ENCODE results near the gene BCAT1. TPM values are rescaled to one million over a fixed set of nuclear protein-coding genes. Genes with fewer than 3 reads are reported as not detected.
"Not testable (repeated sequence)": the region's sequence is repeated elsewhere in the genome, so short reads cannot be mapped to it uniquely, and the experiment has no call there.

Gene BCAT1
- total RNA-seq, 1 experiment from 2014 or later: not detected

- DNase-seq (ENCODE audit: low read depth): no peak
- in situ Hi-C loops (cut with HindIII; ENCODE audit: low pct_unique_long_range_greater_than_20kb, low sequenced_read_pairs): no loop called here
Observed at GRCh38 chr12:24884911-24885310, 64.0 kb downstream of the BCAT1 start.

DNA sequence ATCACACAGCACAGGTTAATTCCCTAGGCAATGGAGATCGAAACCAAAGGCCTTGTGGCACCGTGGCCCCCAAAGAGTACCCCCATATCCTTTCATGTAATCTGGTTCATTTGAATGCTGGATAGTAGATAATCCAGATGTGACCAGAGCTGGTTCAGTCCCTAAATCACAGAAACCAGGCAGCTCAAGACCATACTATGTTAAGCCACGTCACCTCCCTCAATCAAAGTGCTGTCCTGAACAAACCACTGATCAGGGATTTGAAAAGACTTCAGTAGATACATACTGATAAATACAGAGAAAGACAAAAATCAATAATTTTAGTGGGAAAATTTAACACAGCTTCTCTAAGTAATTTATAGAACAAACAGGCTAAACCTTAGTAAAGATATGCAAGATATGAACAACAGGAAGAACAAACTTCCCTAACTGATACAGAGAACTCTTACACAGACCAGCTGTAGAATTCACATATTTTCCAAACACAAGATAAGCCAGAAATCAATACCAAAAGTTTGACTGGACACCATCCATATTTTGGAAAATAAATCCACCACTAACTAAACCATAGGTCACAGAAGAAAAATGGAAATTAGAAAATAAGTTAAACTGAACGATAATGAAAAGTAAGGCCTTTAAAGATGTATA, 67.1 kb downstream of the BCAT1 start:
- no peak for DNase-seq (ENCODE audit: low read depth)
- in situ Hi-C loops (cut with HindIII; ENCODE audit: low pct_unique_long_range_greater_than_20kb, low sequenced_read_pairs): no loop called here

- DNase-seq (ENCODE audit: low read depth): no peak
- in situ Hi-C loops (cut with HindIII; ENCODE audit: low pct_unique_long_range_greater_than_20kb, low sequenced_read_pairs): no loop called here
Observed at GRCh38 chr12:24881227-24881626, 67.7 kb downstream of the BCAT1 start.

DNA sequence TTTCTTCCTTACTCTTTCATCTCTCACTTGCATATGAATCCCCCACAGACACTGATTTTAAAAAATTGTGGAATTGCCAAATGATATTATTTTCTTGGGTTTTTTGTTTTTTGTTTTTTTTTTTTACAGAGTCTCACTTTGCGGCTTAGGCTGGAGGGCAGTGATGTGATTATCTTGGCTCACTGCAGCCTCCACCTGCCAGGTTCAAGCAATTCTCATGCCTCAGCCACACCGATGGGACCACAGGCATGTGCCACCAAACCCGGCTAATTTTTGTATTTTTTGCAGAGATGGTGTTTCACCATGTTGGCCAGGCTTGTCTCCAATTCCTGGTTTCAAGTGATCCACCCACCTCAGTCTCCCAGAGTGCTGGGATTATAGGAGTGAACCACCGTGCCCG, 68.2 kb downstream of the BCAT1 start:
- no peak for DNase-seq (ENCODE audit: low read depth)
- in situ Hi-C loops (cut with HindIII; ENCODE audit: low pct_unique_long_range_greater_than_20kb, low sequenced_read_pairs): no loop called here

- DNase-seq (ENCODE audit: low read depth): no peak
- in situ Hi-C loops (cut with HindIII; ENCODE audit: low pct_unique_long_range_greater_than_20kb, low sequenced_read_pairs): no loop called here
Observed at GRCh38 chr12:24879644-24880043, 69.3 kb downstream of the BCAT1 start.

GRCh38 chr12:24875014-24875413, 73.9 kb downstream of the BCAT1 start:
- in situ Hi-C loops (cut with HindIII; ENCODE audit: low pct_unique_long_range_greater_than_20kb, low sequenced_read_pairs): no loop called here

DNA sequence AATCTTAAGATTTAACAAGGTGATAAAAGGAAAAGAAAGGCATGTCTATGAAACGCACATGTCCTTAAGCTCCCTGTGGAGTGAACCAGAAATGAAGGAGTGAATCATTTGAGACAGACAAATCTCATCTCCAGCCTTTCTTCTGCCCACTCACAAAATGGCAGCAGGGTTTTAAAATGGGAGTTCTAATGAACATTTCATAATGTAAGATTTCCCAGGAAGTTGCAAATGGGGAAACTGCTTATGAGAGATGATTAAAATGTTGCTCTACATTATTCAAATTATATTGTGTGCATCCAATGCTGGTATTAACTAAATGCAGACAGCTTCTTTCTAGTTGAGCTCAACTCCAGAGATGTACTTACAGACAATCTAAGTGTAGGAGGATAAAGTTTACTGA, 76.7 kb downstream of the BCAT1 start:
- no peak for DNase-seq (ENCODE audit: low read depth)
- in situ Hi-C loops (cut with HindIII; ENCODE audit: low pct_unique_long_range_greater_than_20kb, low sequenced_read_pairs): no loop called here

More at GRCh38 chr12:24875014-24875413, 73.9 kb downstream of the BCAT1 start:
- no peak for DNase-seq (ENCODE audit: low read depth)

DNA sequence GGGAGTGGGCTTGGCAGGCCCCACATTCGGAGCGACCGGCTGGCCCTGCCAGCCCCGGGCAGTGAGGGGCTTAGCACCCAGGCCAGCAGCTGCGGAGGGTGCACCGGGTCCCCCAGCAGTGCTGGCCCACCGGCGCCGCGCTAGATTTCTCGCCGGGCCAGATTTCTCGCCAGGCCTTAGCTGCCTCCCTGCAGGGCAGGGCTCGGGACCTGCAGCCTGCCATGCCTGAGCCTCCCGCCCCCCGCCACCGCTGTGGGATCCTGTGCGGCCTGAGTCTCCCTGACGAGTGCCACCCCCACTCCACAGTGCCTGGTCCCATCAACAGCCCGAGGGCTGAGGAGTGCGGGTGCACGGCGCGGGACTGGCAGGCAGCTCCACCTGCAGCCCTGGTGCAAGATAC, 82.8 kb downstream of the BCAT1 start:
- in situ Hi-C loops (cut with HindIII; ENCODE audit: low pct_unique_long_range_greater_than_20kb, low sequenced_read_pairs); DNase-seq (ENCODE audit: low read depth): not testable (repeated sequence)

DNA sequence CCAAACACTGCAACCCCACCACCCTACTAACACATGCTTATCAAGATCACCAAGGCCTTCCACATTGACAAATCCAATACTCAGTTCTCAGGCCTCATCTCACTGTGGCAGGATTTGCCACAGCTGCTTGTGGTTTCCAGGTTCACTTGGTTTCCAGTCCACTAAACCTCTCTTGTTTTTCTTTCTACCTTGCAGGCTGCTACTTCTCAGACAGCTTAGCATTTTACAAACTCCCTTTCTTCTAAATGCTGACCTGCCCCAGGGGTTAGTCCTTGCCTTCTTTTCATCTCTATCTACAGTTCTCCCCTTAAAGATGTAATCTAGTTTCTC, 84.1 kb downstream of the BCAT1 start:
- peak; percentile 83 for DNase-seq (ENCODE audit: low read depth)
- in situ Hi-C loops (cut with HindIII; ENCODE audit: low pct_unique_long_range_greater_than_20kb, low sequenced_read_pairs): no loop called here

DNA sequence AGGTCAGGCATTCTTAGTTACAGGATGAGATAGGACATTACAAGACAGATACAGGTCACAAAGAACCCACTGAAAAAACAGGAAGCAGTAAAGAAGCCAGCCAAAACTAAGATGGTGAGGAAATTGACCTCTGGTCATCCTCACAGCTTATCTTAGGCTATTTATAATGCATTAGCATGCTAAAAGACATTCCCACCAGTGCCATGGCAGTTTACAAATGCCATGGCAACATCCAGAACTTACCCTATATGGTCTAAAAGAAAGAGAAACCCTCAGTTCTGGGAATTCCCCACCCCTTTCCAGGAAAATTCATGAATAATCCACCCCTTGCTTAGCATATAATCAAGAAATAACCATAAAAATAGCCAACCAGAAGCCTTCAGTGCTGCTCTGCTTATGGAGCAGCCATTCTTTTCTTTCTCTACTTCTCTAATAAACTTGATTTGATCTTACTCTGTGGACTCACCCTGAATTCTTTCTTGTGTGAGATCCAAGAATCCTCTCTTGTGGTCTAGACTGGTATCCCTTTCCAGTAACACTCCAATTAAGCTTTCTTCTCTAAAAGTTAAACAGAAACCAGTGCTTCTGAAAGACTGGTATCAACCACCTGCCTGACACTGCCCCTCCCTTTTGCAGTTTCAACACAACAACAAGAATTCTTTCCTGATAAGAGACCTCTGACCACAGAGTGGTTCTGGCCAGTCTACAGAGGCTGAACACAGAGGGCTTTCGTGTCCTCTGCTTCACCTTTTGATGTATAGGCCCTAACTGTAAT, 86.9 kb downstream of the BCAT1 start:
- no peak for DNase-seq (ENCODE audit: low read depth)
- in situ Hi-C loops (cut with HindIII; ENCODE audit: low pct_unique_long_range_greater_than_20kb, low sequenced_read_pairs): no loop called here

DNA sequence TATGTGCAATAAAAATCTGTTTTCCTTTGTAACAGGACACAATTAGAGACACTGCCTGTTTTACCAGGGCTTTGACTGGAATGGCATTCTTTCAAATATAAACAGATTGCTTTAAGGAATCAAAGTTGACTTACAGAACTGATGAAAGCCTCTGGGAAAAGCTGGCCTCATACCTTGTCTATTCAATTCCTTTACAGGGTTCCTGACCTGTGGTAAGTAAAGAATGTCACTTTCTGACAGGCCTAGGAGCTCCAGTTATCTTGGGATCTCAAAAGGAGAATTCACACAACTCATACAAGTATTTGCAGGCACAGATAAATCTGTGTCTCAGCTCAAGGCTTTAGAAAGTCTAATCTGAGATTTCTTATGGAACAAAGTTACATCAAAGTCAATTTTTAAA, 88.4 kb downstream of the BCAT1 start:
- no peak for DNase-seq (ENCODE audit: low read depth)
- in situ Hi-C loops (cut with HindIII; ENCODE audit: low pct_unique_long_range_greater_than_20kb, low sequenced_read_pairs): no loop called here

GRCh38 chr12:24856541-24856940, 92.4 kb downstream of the BCAT1 start:
- in situ Hi-C loops (cut with HindIII; ENCODE audit: low pct_unique_long_range_greater_than_20kb, low sequenced_read_pairs): no loop called here
- DNase-seq (ENCODE audit: low read depth): no peak

DNA sequence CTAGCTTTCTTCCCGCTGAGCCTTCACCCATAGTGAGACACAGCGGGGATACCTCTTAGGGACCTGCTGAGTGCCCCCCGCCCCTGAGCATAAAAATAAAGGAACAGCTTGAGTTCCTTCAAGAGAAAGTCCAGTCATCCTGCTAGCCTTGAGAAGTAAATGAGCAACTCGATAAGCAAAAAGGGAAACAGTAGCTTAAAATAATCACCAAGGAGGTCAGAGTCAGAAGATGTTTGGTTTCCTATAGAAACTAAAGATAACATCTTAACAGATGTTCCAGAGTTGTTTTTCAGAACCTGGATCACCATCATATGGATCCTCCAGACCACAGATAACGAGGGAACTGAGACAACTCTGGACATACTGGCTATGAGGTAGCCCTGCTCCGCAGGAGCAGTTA, 94.0 kb downstream of the BCAT1 start:
- DNase-seq (ENCODE audit: low read depth): no peak
- in situ Hi-C loops (cut with HindIII; ENCODE audit: low pct_unique_long_range_greater_than_20kb, low sequenced_read_pairs): no loop called here

DNA sequence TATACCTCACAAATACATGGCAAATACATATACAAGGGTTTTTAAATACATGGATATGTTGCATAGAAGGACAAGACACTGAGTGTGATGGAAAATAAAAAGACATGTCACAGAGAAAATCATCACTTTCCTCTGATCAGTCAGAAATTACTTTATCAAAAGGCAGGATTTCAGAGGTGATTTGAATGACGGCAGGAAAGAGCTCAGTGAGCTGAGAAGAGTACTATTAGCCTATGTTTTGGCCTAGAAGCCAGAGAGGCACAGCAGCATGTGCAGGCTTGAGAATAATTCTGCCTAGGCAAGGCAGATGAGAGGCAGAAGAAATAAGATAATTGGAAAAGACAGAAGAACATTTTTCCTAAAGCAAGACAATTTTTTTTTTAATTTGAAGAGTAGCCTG, 94.9 kb downstream of the BCAT1 start:
- no peak for DNase-seq (ENCODE audit: low read depth)
- in situ Hi-C loops (cut with HindIII; ENCODE audit: low pct_unique_long_range_greater_than_20kb, low sequenced_read_pairs): no loop called here

DNA sequence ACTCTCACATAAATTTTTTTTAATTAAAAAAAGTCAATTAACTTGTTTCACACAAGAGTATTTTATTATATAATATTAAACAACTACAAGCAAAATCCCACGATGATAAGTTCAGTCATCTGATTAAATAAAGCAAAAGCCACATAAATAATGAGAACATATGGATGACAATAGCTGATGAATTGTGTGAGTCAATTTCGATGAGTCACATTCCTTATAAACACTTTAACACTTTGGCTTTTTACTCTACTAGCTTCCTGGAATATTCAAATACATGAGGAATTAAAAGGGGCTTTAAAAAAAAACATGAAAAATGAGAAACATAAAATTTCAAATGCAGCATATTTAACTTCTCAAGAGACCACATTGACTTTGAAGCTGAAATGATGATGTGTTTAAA, 95.3 kb downstream of the BCAT1 start:
- in situ Hi-C loops (cut with HindIII; ENCODE audit: low pct_unique_long_range_greater_than_20kb, low sequenced_read_pairs): no loop called here
- DNase-seq (ENCODE audit: low read depth): peak; percentile 41

DNA sequence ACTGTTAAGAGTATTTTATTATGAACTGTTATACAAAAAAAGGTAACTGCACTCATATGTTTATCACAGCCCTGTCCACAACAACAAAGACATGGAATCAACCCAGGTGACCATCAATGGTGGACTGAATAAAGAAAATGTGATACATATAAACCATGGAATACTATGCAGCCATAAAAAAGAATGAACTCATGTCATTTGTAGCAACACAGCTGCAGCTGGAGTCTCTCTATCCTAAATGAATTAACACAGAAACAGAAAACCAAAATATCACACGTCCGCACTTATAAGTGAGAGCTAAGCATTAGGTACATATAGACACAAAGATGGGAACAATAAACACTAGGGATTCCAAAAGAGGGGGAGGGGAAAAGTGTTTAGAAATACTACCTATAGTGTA, 95.8 kb downstream of the BCAT1 start:
- in situ Hi-C loops (cut with HindIII; ENCODE audit: low pct_unique_long_range_greater_than_20kb, low sequenced_read_pairs): no loop called here

DNA sequence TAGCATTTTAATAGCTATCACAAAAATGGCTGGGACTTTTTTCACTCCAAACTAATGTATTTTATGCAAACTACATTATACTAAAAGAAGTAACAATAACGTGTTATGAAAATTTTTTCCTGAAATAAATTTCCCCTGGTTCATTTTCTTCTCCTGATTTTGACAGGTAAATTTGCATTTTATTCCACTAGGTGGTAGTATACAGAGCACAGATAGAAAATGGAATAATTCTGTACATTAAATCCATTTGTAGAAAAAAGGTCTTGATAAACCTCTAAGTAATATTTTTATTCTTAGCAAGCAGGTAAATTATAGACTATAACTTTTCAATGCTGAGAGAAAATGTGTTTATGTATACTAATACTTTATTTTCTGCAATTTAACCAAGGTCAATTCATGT, 96.5 kb downstream of the BCAT1 start:
- in situ Hi-C loops (cut with HindIII; ENCODE audit: low pct_unique_long_range_greater_than_20kb, low sequenced_read_pairs): no loop called here

More for the DNA sequence above, 95.8 kb downstream of the BCAT1 start:
- no peak for DNase-seq (ENCODE audit: low read depth)

GRCh38 chr12:24851883-24852282, 97.0 kb downstream of the BCAT1 start:
- in situ Hi-C loops (cut with HindIII; ENCODE audit: low pct_unique_long_range_greater_than_20kb, low sequenced_read_pairs); DNase-seq (ENCODE audit: low read depth): not testable (repeated sequence)

More for the DNA sequence above, 96.5 kb downstream of the BCAT1 start:
- no peak for DNase-seq (ENCODE audit: low read depth)

GRCh38 chr12:24851341-24851740, 97.6 kb downstream of the BCAT1 start:
- in situ Hi-C loops (cut with HindIII; ENCODE audit: low pct_unique_long_range_greater_than_20kb, low sequenced_read_pairs): no loop called here
- no peak for DNase-seq (ENCODE audit: low read depth)

DNA sequence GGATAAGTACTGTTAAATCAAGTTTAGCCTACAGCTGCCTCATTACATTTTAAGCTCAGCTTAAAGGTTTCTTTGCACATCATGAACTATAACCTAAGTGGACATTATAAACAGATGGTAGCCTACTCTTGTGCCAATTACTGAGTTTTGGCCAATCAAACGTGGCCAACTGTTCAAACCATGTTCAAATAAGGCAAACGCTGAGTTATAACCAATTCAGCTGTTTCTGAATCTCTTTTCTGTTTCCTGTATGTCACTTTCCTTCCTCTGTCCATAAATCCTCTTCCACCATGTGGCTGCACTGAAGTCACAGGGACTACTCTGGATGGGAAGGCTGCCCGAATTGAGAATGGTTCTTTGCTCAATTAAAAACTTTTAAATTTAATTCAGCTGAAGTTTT, 98.4 kb downstream of the BCAT1 start:
- DNase-seq (ENCODE audit: low read depth): no peak
- in situ Hi-C loops (cut with HindIII; ENCODE audit: low pct_unique_long_range_greater_than_20kb, low sequenced_read_pairs): no loop called here
